Activated CD4-positive, alpha-beta T cell treated with anti-CD3 and anti-CD28 coated beads for 36 hours (primary cell): Measurements from ENCODE around the gene TMEM183A. TPM values are rescaled to one million over a fixed set of nuclear protein-coding genes. Genes with fewer than 3 reads are reported as not detected.

Source experiments
- ATAC-seq: fragments of 200-7000 bp; cut with Tn5 transposase; one replicate; pipeline ENCODE4 v1.10.0; 2021; ENCODE audit warnings: mild to moderate bottlenecking, moderate library complexity
- CTCF ChIA-PET: fragments of 350-600 bp; sonication (Branson Sonifier 250); formaldehyde crosslinking; loops from one replicate; lab custom pipeline; 2021; ENCODE audit warnings: antibody characterized with exemption; lab: Charles Lee
- POLR2A ChIA-PET: fragments of 350-600 bp; sonication (Branson Sonifier 250); formaldehyde crosslinking; loops from one replicate; lab custom pipeline; 2021; ENCODE audit warnings: antibody characterized with exemption, inconsistent platforms; lab: Charles Lee
- DNase-seq: peaks from one replicate; pipeline ENCODE4 v3.0.0-alpha.2; 2020
- H3K27ac Mint-ChIP-seq: one replicate; pipeline ENCODE4 v1.8.0; 2021; ENCODE audit warnings: mixed read lengths
- H3K27me3 Mint-ChIP-seq: one replicate; pipeline ENCODE4 v1.8.0; 2021; ENCODE audit warnings: mixed read lengths
- H3K36me3 Mint-ChIP-seq: one replicate; pipeline ENCODE4 v1.8.0; 2021; ENCODE audit warnings: low read depth, mixed read lengths
- H3K4me1 Mint-ChIP-seq: one replicate; pipeline ENCODE4 v1.8.0; 2021; ENCODE audit warnings: mixed read lengths
- H3K4me3 Mint-ChIP-seq: one replicate; pipeline ENCODE4 v1.8.0; 2021; ENCODE audit warnings: mild to moderate bottlenecking, moderate library complexity, mixed read lengths
- H3K9me3 Mint-ChIP-seq: one replicate; pipeline ENCODE4 v1.8.0; 2021; ENCODE audit warnings: low read depth, mixed read lengths
- intact Hi-C, 2 experiments: fragments of 100-400 bp; cut with DNase I in 1 of 2; cut with micrococcal nuclease in 1 of 2; formaldehyde crosslinking; loops; one replicate each; pipeline versions ENCODE4 v1.14.2 to v1.15.1; 2022 to 2024; cut with DNase I, micrococcal nuclease
- total RNA-seq, 2 experiments: library from RNA; stranded (reverse); gene quantifications; one replicate each; pipeline ENCODE4 v1.2.3, GENCODE V29; 2021

The TMEM183A gene
- total RNA-seq, 2 experiments from 2014 or later: 68.6 to 71.0 TPM

- ChIA-PET POLR2A (no interaction called here), CTCF (interaction anchor here (0.5 to 1.4 kb wide), 5 partner anchors 11 to 1047 kb away, joined by 3 to 7 read pairs (median 3); no protein-coding TSS in a partner anchor)
- ATAC-seq: no peak
- Mint-ChIP-seq H3K4me1 (peaks cover 3% of the 10 kb centered on the region), H3K4me3 (no peak overlapping the region), H3K36me3 (peaks cover 11% of the 10 kb centered on the region), H3K27ac (no peak overlapping the region), H3K9me3 (no peaks in the 10 kb centered on the region), H3K27me3 (peaks cover 2% of the 10 kb centered on the region)
- DNase-seq: no peak
- intact Hi-C loops: no loop called here
Observed at GRCh38 chr1:203045821-203046594, 38.8 kb downstream of the TMEM183A start.

GRCh38 chr1:203046984-203047630 is 39.9 kb downstream of the TMEM183A start:
- Mint-ChIP-seq H3K4me3 (no peak overlapping the region), H3K27ac (no peak overlapping the region), H3K36me3 (peaks cover 11% of the 10 kb centered on the region), H3K9me3 (no peaks in the 10 kb centered on the region), H3K27me3 (peaks cover 7% of the 10 kb centered on the region), H3K4me1 (peaks cover 3% of the 10 kb centered on the region)
- no peak for DNase-seq
- ChIA-PET CTCF (interaction anchor here (0.6 to 1.4 kb wide), 2 partner anchors 21 to 169 kb away, joined by 3 to 7 read pairs; partner anchors contain the start of gene PPFIA4), POLR2A (interaction anchor here (0.9 kb wide), 1 partner anchor 11 kb away, joined by 3 read pairs; no protein-coding TSS in a partner anchor)
- ATAC-seq: peak; percentile 76
- intact Hi-C loops: no loop called here

GRCh38 chr1:203048086-203048485 is 40.9 kb downstream of the TMEM183A start:
- POLR2A ChIA-PET: no interaction called here
- intact Hi-C loops: no loop called here
- H3K36me3 Mint-ChIP-seq: peaks cover 11% of the 10 kb centered on the region
- no peak for DNase-seq
- peaks cover 3% of the 10 kb centered on the region for H3K4me1 Mint-ChIP-seq
- H3K27me3 Mint-ChIP-seq: peaks cover 9% of the 10 kb centered on the region
- no peaks in the 10 kb centered on the region for H3K9me3 Mint-ChIP-seq
- CTCF ChIA-PET: no interaction called here
- no peak for ATAC-seq
- H3K4me3 Mint-ChIP-seq: no peak overlapping the region
- H3K27ac Mint-ChIP-seq: no peak overlapping the region

- ChIA-PET POLR2A (no interaction called here), CTCF (no interaction called here)
- no peak overlapping the region for H3K27ac Mint-ChIP-seq
- peaks cover 3% of the 10 kb centered on the region for H3K4me1 Mint-ChIP-seq
- intact Hi-C loops: no loop called here
- no peak for DNase-seq
- no peak for ATAC-seq
- no peak overlapping the region for H3K4me3 Mint-ChIP-seq
- peaks cover 11% of the 10 kb centered on the region for H3K36me3 Mint-ChIP-seq
- no peaks in the 10 kb centered on the region for H3K9me3 Mint-ChIP-seq
- H3K27me3 Mint-ChIP-seq: peaks cover 9% of the 10 kb centered on the region
Observed at GRCh38 chr1:203048555-203049051, 41.4 kb downstream of the TMEM183A start.

GRCh38 chr1:203049077-203049476 is 41.9 kb downstream of the TMEM183A start:
- ATAC-seq (no peak), DNase-seq (no peak)
- Mint-ChIP-seq H3K36me3 (peaks cover 11% of the 10 kb centered on the region), H3K27me3 (peaks cover 9% of the 10 kb centered on the region), H3K4me1 (peaks cover 3% of the 10 kb centered on the region), H3K4me3 (no peak overlapping the region), H3K27ac (no peak overlapping the region), H3K9me3 (no peaks in the 10 kb centered on the region)
- intact Hi-C loops: no loop called here
- ChIA-PET CTCF (interaction anchor here (1.0 kb wide), 1 partner anchor 167 kb away, joined by 3 read pairs; no protein-coding TSS in a partner anchor), POLR2A (no interaction called here)

- no peak overlapping the region for H3K4me3 Mint-ChIP-seq
- DNase-seq (no peak), ATAC-seq (no peak)
- peaks cover 3% of the 10 kb centered on the region for H3K4me1 Mint-ChIP-seq
- peaks cover 9% of the 10 kb centered on the region for H3K27me3 Mint-ChIP-seq
- peaks cover 9% of the 10 kb centered on the region for H3K36me3 Mint-ChIP-seq
- H3K9me3 Mint-ChIP-seq: no peaks in the 10 kb centered on the region
- ChIA-PET CTCF (interaction anchor here (1.0 kb wide), 1 partner anchor 167 kb away, joined by 3 read pairs; no protein-coding TSS in a partner anchor), POLR2A (no interaction called here)
- H3K27ac Mint-ChIP-seq: no peak overlapping the region
- intact Hi-C loops: no loop called here
Observed at GRCh38 chr1:203049576-203050180, 42.5 kb downstream of the TMEM183A start.

- ATAC-seq: no peak
- H3K4me1 Mint-ChIP-seq: peaks cover 3% of the 10 kb centered on the region
- intact Hi-C loops: no loop called here
- ChIA-PET POLR2A (no interaction called here), CTCF (interaction anchor here (1.3 kb wide), 1 partner anchor 11 kb away, joined by 4 read pairs; no protein-coding TSS in a partner anchor)
- H3K9me3 Mint-ChIP-seq: no peaks in the 10 kb centered on the region
- H3K27me3 Mint-ChIP-seq: peaks cover 9% of the 10 kb centered on the region
- no peak overlapping the region for H3K4me3 Mint-ChIP-seq
- H3K27ac Mint-ChIP-seq: no peak overlapping the region
- DNase-seq: no peak
- peaks cover 4% of the 10 kb centered on the region for H3K36me3 Mint-ChIP-seq
Observed at GRCh38 chr1:203050826-203051225, 43.7 kb downstream of the TMEM183A start.

- ChIA-PET CTCF (interaction anchor here (0.5 kb wide), 1 partner anchor 411 kb away, joined by 3 read pairs; no protein-coding TSS in a partner anchor), POLR2A (no interaction called here)
- H3K4me3 Mint-ChIP-seq: no peak overlapping the region
- H3K27ac Mint-ChIP-seq: no peak overlapping the region
- H3K9me3 Mint-ChIP-seq: no peaks in the 10 kb centered on the region
- H3K4me1 Mint-ChIP-seq: peaks cover 3% of the 10 kb centered on the region
- H3K36me3 Mint-ChIP-seq: peaks cover 6% of the 10 kb centered on the region
- H3K27me3 Mint-ChIP-seq: peaks cover 12% of the 10 kb centered on the region
- DNase-seq (no peak), ATAC-seq (no peak)
- intact Hi-C loops: no loop called here
Observed at GRCh38 chr1:203051841-203052324, 44.7 kb downstream of the TMEM183A start.

- intact Hi-C loops: no loop called here
- H3K4me3 Mint-ChIP-seq: no peak overlapping the region
- H3K27me3 Mint-ChIP-seq: peaks cover 12% of the 10 kb centered on the region
- no peaks in the 10 kb centered on the region for H3K9me3 Mint-ChIP-seq
- H3K36me3 Mint-ChIP-seq: peaks cover 6% of the 10 kb centered on the region
- H3K27ac Mint-ChIP-seq: no peak overlapping the region
- POLR2A ChIA-PET: no interaction called here
- H3K4me1 Mint-ChIP-seq: no peaks in the 10 kb centered on the region
- DNase-seq (no peak), ATAC-seq (no peak)
- CTCF ChIA-PET: interaction anchor here (2.1 kb wide), 1 partner anchor 13 kb away, joined by 8 read pairs; no protein-coding TSS in a partner anchor
Observed at GRCh38 chr1:203052601-203053000, 45.4 kb downstream of the TMEM183A start.

GRCh38 chr1:203054184-203054583 is 47.0 kb downstream of the TMEM183A start:
- POLR2A ChIA-PET: no interaction called here
- Mint-ChIP-seq H3K27me3 (peaks cover 12% of the 10 kb centered on the region), H3K27ac (no peak overlapping the region), H3K4me3 (no peak overlapping the region), H3K9me3 (no peaks in the 10 kb centered on the region), H3K36me3 (peaks cover 3% of the 10 kb centered on the region), H3K4me1 (no peaks in the 10 kb centered on the region)
- intact Hi-C loops: no loop called here
- DNase-seq (no peak), ATAC-seq (no peak)
- CTCF ChIA-PET: interaction anchor here (0.7 to 2.1 kb wide), 4 partner anchors 11 to 161 kb away, joined by 3 to 8 read pairs (median 4); no protein-coding TSS in a partner anchor

- Mint-ChIP-seq H3K27me3 (peaks cover 12% of the 10 kb centered on the region), H3K9me3 (no peaks in the 10 kb centered on the region), H3K36me3 (peaks cover 3% of the 10 kb centered on the region)
Observed at GRCh38 chr1:203054642-203055041, 47.5 kb downstream of the TMEM183A start.

More at GRCh38 chr1:203054642-203055041, 47.5 kb downstream of the TMEM183A start:
- ATAC-seq: no peak
- DNase-seq: no peak
- no peaks in the 10 kb centered on the region for H3K4me1 Mint-ChIP-seq
- H3K27ac Mint-ChIP-seq: no peak overlapping the region
- intact Hi-C loops: no loop called here
- CTCF ChIA-PET: interaction anchor here (0.8 to 2.1 kb wide), 4 partner anchors 11 to 162 kb away, joined by 4 to 8 read pairs (median 5); no protein-coding TSS in a partner anchor
- POLR2A ChIA-PET: no interaction called here
- H3K4me3 Mint-ChIP-seq: no peak overlapping the region
